Measurements from ENCODE around the gene CCDC40. TPM values are rescaled to one million over a fixed set of nuclear protein-coding genes. Genes with fewer than 3 reads are reported as not detected.
A peak's percentile ranks its signal among the peaks of the same experiment; 100 is the strongest.
"Not testable (repeated sequence)": the region's sequence is repeated elsewhere in the genome, so short reads cannot be mapped to it uniquely, and the experiment has no call there.

Gene CCDC40, protein sequence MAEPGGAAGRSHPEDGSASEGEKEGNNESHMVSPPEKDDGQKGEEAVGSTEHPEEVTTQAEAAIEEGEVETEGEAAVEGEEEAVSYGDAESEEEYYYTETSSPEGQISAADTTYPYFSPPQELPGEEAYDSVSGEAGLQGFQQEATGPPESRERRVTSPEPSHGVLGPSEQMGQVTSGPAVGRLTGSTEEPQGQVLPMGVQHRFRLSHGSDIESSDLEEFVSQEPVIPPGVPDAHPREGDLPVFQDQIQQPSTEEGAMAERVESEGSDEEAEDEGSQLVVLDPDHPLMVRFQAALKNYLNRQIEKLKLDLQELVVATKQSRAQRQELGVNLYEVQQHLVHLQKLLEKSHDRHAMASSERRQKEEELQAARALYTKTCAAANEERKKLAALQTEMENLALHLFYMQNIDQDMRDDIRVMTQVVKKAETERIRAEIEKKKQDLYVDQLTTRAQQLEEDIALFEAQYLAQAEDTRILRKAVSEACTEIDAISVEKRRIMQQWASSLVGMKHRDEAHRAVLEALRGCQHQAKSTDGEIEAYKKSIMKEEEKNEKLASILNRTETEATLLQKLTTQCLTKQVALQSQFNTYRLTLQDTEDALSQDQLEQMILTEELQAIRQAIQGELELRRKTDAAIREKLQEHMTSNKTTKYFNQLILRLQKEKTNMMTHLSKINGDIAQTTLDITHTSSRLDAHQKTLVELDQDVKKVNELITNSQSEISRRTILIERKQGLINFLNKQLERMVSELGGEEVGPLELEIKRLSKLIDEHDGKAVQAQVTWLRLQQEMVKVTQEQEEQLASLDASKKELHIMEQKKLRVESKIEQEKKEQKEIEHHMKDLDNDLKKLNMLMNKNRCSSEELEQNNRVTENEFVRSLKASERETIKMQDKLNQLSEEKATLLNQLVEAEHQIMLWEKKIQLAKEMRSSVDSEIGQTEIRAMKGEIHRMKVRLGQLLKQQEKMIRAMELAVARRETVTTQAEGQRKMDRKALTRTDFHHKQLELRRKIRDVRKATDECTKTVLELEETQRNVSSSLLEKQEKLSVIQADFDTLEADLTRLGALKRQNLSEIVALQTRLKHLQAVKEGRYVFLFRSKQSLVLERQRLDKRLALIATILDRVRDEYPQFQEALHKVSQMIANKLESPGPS
- polyA plus RNA-seq (ENCODE audit: insufficient read length) = 7.2 TPM

DNA sequence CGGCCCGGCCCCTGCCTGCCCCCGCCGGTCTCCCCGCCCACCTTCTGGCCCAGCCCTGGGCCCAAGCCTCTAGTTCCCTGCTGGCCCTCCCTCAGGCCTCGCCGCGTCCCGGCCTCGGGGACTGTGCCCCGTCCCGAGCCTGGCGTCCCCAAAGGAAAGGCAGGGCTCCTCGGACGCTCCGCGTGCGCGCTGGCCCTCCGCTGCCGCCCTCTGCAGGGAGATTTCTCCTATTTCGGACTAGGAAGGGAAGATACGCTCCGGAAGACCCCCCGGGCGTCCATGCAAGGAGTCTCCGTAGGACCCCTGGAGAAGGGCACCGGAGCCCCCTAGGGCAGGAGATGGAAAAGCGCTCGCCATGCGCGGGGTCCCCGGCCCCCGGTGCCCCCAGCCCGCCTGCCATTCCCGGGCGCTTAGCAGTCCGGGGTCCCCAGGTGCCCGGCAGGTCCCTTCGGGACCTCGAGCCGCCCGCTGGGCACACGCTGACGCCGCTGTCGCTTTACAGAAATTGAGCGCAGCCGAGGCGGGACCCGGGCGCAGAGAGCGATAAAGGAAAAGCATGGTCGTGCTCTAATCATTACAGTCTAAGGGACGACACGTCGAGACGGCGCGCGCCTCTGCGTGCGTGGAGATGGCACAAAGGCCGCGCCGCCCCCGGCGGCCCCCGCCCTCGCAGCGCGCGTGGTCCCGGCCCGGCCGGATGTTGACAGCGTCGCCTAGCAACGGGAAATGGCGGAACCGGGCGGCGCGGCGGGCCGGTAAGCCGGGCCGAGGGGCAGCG is at the start of gene CCDC40:
CCDC40 (plus strand) TSS at position 706 of the 778 bp plus-strand sequence; CDS start at position 727, 21 bp downstream.
- DNase-seq = peak; percentile 92

DNA sequence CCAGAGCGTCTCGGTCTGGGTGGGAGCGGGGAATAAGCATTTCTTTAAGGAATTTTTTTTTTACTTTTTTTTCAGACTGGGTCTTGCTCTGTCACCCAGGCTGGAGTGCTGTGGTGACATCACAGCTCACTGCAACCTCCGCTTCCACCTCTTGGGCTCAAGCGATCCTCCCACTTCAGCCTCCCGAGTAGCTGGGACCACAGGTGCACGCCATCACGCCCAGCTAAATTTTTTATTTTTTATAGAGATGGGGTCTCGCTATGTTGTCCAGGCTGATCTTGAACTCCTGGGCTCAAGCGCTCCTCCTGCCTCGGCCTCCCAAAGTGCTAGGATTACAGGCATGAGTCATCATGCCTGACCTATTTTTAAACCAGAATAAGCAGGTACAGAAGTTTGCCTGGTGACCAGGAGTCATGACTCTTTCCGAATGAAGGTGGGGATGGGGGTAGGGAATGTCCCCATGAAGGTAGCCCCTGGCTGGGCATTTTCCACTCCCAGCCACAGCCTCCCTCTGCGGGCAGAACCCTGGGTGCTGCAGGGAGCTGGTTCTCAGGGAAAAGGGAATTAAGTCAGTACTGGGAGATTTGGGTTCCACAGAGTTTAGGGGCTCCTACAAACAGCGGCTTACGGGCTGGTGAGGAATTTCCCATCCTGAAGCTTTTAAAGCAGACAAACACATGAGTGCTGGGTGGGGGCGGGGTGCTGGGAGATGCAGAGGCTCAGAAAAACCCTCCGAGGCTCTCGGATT is 49.1 kb upstream of the CCDC40 start:
- no peak for DNase-seq

DNA sequence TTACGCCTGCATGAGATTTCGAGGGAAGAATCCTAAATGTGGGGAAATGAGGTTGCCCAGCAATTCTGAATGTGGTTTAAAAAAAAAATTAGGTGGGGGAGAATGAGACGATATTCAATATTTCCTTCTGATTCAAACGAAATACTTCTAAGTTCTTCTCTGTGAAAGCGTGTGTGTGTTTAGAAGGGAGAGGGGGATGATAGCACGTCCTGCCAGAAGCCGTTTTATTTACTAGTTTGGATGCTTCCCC is 48.6 kb upstream of the CCDC40 start:
- DNase-seq = no peak

DNA sequence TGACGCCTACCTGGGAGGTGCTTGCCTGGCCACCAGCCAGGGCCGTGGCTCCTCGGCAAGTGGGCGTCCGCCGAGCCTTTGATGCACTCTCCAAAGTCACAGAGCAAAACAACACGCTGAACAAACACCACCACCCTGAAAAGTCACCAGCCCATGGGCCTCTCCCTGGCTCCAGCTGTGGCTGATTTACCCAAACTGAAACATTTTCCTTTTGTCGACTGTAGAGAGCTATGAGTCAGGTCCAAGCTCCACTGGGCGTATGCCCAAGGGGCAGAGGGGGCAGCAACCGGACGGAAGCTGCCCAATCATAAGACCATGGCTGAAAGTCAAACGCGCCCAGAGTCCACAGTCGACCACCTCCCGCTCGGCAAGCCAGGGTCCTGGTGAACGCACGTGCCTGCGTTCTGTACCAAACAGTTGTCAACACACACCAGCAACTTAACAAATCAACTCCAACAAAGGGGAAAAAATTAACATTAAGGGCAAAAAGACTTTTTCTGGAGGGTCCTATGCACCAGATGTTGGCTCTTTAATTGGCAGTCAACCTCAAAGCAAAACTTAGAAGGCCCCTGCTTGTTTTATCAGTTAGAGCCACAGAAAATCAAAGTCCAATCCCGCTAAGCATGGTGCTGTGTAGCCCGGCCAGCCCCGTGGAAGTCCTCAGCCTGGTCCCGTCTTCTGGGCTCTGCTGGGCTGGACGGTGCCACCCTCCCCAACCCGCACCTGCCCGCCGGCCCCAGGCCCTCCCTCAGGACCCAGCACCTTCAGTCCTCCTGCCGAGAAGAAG is 48.1 kb upstream of the CCDC40 start:
- DNase-seq = no peak

DNA sequence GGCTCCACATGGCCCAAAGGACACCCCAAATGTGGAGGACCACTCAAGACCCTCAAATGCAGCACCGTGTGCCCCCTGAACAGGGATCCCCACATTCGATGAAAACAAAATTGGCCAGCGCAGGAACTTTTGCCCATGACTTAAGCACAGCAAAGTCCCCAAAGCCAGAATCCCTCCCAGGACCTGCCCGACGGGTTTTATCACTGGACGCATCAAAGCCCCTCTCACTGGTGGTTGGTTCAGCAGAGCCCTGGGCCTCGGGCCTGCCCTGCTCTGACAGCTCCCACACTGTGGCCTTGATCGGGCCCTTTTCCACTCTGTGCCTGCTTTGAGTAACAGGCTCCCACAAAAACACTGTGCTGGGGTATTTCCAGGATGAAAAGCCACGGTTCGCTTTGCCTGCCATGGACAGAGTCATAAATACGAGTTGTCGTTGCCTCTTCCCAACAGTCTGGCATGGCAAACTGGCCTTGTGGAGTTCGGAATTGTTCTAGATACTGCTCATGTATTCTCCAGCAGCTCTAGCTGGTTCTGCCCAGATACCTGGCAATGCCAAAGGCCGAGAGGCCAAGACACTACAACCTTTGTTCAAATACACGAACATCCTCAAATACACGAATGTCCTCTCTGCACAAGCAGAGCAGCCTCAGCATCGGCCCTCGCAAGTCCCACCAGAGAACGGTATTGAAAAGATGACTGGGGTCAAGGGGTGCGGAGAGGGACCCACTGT is 47.2 kb upstream of the CCDC40 start:
- DNase-seq = no peak

DNA sequence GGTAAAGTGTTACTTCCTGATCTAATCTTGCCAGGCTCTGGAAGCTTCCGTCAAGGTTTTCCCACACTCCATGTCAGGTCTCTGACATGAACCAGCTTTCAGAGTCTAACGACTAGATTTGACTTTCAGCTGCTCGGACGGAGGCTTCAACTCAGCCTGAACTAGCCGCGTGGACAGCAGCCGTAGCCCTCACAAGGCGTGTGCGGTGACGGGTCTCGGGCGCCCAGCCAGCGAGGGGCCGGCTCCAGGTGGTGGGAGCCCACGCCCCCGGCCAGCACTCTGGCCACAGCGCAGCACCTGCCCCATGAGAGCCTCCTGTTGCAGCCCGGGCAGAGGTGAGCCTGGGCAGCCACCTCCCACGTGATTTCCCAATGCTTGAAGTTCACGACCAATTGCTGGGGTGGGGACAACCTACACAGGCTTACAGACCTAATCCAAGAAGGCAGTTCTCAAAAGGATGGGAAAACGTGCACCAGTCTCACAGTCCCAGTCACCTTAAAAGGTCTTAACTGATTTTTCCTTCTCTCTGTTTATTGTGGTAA is 46.3 kb upstream of the CCDC40 start:
- DNase-seq = no peak

DNA sequence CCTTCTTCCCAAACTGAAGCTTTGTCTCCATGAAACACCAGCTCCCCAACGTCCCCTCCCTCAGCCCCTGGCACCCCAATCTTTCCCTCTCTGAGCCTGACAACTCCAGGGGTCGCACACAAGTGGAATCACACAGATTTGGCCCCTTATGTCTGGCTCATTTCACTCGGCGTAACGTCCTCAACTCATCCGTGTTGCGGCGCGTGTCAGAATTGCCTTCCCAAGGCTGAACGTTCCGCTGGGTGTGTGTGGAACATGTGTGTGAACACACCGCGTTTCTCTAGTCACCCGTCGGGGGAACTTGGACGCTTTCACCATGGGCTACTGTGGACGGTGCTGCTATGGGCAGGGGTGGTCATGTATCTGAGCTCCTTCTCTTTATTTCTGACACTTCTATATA is 45.7 kb upstream of the CCDC40 start:
- no peak for DNase-seq

DNA sequence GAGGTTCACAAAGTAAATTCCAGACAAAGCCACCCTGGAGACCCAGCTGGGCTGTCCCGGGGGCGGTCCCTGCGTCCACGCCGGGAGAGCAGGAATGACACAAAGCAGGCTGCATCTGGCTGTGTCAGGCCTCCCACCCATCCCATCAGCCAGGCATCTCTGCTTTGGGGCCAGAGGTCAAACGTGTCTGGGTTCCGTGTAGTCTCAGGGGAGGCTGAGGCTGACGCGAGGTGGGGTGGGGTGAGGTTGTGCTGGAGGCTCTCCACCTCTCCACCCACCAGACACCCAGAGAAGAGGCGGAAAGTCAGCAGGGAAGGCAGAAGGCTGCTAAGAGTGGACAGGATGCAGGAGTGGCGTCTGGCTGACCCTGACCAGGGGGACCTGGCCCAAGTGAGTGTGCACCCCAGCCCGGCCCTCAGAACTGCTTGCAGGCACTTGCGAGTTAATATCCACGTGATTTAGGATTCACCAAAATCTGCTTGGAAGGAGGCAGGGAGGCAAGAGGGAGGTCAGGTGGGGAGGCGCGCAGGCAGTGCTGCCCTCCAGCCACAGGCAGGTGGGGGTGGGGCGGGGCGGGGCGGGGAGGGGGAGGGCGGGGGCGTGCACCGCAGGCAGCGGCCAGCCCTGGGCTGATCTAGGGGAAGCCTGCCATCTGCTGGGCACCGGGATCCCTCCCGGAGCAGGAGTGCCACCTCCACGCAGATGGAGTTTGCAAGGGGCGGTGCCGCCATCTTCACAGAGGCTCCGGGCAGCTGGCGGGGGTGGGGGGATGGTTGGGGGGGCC is 45.1 kb upstream of the CCDC40 start:
- DNase-seq = peak; percentile 72

DNA sequence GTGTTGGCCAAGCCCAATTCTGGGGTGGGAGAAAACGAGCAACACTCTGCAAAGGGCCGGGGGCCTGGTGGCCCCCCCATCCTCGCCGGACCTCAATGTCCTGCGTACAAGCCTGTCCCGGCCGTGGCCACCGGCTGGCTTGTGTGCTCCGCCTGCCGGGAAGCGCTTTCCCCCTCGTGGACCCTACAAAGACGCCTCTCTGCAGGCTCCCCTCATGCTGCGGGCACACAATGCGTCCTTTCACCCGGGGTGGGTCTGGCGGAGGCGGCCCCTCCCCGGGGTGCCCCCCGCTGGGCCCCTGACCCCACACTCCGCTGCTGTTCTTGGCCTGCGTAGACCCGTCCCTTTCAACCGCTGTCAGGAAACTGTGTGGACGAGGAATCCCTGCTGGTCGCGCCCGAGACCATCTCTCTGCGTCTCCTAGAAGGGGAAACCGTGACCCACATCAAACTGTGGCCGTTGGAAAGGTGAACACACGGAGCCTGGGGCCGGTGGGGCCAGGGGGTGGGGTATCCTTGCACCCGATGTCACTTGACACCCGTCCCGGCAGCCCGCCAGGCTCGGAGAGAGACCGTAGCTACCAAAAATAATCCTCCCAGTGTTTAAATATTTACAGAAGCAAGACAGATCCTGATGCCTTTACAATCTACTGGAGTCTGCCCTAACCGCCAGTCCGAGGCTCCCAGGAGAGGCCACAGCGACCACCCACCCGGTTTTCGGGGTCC is 44.4 kb upstream of the CCDC40 start:
- peak; percentile 45 for DNase-seq

DNA sequence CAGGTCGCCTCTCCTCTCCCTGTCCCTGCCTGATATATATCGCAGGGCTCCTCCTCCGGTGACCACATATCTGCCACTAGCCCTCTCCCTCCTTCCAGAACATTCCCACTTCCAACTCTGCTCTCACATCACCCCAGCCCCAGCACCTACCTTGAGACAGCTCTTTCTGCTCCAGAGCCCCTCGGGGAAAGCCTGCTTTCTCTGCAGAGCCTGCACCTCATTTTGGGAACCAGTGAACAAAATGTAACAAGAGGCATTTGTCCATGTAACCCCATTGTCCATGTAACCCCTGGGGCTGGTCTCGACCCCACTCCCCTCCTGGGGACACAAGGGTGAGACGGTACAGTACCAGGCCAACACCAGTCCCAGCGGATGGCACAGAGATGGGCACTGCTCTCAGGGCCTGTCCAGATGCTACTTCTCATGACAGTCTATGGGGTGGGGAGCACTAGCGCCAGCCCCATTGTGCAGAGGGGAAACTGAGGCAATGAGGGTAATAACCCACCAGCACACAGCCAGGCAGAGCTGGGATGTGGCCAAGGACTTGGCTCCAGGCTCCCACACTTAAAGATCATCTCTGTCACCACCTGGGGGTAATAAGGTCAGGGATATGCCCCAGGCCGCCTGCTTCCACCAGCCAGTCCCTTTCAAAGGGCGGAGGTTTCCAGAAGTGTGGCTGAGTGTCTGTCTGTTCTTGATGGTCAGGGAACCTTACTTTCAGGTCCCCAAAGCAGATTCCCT is 43.6 kb upstream of the CCDC40 start:
- no peak for DNase-seq

DNA sequence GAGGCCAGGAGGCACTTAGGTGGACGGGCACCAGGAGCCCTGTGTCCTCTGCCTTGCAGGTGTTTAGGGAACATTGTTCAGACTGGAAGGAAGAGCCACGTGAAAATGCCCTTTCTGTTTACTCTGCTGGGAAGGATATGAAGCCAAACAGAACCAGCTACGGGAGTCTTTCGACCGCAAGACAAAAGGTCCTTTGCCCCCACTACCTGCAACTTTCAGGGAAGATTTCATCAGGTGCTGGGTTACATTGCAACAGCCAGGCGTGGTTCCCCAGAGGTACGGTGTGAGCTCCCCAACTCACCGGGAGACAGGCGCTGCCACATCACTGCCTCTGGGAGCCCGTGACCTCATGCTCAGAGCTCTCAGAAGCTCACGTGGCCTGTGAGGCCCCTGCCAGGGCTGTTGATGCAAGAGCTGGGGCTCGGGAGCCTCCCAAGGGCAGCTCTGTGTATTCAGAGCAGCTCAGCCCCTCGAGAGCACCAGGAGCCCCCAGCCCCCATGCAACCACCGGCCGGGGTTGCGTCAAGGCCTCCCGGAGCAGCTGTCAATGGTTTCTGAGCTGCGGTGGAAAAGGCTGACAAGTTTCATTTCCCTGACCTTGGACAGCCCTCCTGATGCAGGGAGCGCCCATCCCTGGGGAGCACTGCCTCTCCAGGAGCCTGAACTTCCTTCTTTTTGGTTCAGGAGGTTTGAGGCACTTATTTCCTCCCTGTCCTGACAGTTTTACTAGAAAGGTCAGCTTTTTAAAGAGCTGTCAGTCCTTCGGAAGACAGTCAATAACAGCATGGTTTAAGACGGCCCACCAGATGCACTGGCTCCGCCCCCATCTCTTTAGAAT is 42.8 kb upstream of the CCDC40 start:
- DNase-seq = peak; percentile 34

DNA sequence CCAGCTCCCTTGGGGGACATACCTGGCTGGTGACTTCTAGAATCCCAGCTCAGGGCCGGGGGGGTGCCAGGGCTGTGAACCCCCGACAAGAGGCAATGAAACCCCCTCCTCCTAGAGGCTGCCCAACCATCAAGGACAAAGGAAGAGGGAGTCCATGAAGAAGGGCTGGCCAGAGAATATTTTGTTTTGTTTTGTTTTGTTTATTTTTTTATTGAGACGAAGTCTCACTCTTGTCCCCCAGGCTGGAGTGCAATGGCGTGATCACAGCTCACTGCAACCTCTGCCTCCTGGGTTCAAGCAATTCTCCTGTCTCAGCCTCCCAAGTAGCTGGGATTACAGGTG is 42.2 kb upstream of the CCDC40 start:
- DNase-seq = not testable (repeated sequence)

DNA sequence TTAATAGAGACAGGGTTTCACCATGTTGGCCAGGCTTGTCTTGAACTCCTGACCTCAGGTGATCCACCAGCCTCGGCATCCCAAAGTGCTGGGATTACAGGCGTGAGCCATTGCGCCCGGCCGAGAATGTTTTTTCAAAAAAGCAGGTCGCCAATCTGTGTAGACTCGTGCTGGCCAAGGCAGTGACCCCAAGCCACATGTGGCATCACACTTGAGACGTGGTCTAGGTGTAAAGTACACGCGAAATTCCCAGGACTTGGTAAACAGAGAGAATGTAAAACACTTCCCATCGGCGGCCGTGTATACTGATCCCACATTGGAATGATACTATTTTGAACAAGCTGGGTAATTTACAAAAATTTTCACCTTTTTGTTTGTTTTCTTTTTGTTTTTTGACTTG is 41.8 kb upstream of the CCDC40 start:
- DNase-seq = no peak

DNA sequence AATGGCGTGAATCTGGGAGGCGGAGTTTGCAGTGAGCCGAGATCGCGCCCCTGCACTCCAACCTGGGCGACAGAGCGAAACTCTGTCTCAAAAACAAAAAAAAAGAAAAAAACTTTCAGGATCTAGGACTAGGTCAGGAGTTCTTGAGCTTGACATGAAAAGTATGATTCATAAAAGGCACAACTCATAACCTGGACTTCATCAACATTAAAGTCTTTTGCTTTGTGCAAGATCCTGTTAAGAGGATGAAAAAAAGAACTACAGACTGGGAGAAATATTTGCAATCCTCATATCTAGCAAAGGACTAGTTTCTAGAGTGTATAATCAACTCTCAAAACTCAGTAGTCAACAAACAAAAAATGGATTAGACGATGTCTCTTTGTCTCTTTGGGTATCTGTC is 40.7 kb upstream of the CCDC40 start:
- no peak for DNase-seq

DNA sequence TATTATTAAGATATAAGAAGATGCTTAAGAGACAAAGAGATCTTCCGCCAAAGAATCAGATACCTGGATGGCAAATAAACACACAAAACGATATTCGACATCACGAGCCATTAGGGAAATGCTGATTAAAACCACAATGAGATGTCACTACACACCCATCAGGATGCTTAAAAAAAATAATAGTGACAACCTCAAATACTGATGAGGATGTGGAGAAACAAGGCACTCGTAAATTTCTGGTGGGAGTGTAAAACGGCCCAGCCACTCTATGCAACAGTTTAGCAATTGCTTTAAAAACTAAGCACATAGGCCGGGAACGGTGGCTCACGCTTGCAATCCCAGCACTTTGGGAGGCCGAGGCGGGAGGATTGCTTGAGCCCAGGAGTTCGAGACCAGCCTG is 40.2 kb upstream of the CCDC40 start:
- DNase-seq = no peak

DNA sequence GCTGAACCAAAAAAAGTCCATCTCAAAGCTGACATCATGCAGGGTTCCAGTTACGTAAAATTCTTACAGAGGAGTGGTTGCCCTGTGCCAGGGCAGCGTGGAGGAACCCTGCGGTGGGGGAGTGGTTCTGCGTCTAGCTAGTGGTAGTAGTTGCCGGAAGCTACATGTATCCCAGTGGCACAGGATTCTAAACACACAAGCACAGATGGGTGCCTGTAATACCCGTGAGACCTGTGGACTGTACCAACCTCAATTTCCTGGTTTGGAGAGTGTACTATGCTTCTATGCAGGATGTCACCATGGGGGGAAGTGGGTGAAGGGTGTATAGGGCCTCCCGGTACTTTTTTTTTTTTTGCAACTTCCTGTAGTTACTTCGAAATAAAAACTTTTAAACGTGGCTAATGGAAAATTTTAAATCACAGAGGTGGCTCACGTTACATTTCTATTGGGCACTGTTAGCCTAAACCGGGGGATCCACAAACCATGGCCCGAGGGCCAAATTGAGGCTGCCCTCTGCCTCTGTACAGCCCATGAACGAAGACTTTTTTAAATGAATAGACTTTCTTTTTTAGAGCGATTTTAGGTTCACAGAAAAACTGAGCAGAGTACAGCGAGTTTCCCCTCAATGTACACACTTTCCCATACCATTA is 39.3 kb upstream of the CCDC40 start:
- DNase-seq = no peak
